Epithelial cell of proximal tubule (primary cell): ENCODE data around the gene ATF3. TPM values are rescaled to one million over a fixed set of nuclear protein-coding genes. Genes with fewer than 3 reads are reported as not detected.

Experiments used
- DNase-seq: peaks from one replicate; pipeline ENCODE4 v3.0.0-alpha.2; 2011; ENCODE audit warnings: low read depth
- H3K4me3 ChIP-seq: 2 replicates; pipeline ENCODE4 v1.5.1; 2011; ENCODE audit warnings: low read depth, mild to moderate bottlenecking, low read length
- total RNA-seq: library from RNA; depleted of rRNA; stranded (reverse); fragments of >200 nt; gene quantifications from 2 replicates; pipeline ENCODE4 v1.2.3, GENCODE V29; 2015
- TF ChIP-seq, protein P1 (sequence below): conservative IDR thresholded peaks from 2 replicates; pipeline ENCODE4 v1.5.1; 2012; ENCODE audit warnings: low read depth, mild to moderate bottlenecking, low read length

Gene ATF3, protein sequence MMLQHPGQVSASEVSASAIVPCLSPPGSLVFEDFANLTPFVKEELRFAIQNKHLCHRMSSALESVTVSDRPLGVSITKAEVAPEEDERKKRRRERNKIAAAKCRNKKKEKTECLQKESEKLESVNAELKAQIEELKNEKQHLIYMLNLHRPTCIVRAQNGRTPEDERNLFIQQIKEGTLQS
- 10.1 and 18.9 TPM in 2 replicates for total RNA-seq

DNA sequence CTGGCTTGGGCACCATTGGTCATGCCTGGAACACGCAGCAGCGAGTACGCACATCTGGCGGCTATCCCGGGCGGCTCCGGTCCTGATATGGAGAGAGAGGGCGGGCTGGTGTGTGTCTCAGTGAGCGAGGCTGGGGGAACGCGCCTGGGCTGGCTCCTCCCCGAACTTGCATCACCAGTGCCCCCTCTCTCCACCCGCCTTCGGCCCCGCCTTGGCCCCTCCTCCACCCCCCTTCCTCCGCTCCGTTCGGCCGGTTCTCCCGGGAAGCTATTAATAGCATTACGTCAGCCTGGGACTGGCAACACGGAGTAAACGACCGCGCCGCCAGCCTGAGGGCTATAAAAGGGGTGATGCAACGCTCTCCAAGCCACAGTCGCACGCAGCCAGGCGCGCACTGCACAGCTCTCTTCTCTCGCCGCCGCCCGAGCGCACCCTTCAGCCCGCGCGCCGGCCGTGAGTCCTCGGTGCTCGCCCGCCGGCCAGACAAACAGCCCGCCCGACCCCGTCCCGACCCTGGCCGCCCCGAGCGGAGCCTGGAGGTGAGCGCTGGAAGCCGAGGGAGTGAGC, at the start of gene ATF3:
Gene ATF3 (plus strand): TSS at position 370 of the 567 bp plus-strand sequence. CDS start 6,261 bp downstream, outside the sequence.
- H3K4me3 ChIP-seq: peak within 1 kb of the TSS; percentile 73
- peak; percentile 87 for DNase-seq
- TF ChIP-seq, protein P1, sequence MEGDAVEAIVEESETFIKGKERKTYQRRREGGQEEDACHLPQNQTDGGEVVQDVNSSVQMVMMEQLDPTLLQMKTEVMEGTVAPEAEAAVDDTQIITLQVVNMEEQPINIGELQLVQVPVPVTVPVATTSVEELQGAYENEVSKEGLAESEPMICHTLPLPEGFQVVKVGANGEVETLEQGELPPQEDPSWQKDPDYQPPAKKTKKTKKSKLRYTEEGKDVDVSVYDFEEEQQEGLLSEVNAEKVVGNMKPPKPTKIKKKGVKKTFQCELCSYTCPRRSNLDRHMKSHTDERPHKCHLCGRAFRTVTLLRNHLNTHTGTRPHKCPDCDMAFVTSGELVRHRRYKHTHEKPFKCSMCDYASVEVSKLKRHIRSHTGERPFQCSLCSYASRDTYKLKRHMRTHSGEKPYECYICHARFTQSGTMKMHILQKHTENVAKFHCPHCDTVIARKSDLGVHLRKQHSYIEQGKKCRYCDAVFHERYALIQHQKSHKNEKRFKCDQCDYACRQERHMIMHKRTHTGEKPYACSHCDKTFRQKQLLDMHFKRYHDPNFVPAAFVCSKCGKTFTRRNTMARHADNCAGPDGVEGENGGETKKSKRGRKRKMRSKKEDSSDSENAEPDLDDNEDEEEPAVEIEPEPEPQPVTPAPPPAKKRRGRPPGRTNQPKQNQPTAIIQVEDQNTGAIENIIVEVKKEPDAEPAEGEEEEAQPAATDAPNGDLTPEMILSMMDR: no peak

DNA sequence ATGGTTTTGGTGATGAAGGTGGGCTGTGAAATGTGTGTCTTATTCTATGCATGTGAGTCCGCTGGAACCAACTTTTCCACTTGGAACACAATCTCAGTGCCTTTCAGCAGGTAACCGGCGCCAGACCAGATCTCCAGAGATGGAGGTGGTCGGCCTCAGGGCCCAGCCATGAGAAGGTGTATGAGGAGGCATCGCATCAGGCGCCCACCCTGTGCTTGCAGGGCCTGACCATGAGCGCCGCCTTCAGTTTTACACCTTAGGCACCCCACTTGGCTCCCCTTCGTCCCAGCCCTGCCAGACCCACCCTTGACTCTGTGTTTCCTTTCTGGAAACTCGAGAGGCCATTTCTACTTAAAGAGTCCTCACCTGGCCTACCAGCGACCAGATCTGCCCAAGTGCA, 48.6 kb upstream of the ATF3 start:
- TF ChIP-seq, protein P1: no peak
- H3K4me3 ChIP-seq: no peak overlapping the region
- no peak for DNase-seq

DNA sequence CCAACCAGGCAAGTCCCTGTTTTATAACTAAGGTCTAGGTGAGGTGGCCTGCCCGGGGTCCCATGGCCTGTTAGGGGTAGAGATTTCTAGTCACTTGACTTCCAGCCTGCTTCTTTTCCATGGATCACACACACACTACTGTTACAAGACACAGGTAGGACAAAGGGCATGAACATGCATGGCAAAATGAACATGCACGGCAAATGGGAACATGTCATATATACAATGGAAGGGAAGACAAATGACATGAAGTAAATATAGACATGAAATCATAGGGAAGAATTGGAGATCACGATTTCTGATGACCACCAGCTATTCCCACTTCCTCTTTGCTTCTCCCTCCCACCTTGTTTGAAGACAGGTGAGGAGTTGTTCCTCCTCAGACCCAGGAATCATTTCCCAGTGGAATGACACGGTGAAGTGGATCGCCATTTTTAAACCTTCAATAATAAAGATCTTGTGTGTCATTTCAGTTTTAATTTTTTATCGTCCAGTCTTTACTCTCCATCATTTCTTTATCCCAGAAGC, 47.6 kb upstream of the ATF3 start:
- TF ChIP-seq, protein P1: no peak
- DNase-seq: no peak
- no peak overlapping the region for H3K4me3 ChIP-seq

DNA sequence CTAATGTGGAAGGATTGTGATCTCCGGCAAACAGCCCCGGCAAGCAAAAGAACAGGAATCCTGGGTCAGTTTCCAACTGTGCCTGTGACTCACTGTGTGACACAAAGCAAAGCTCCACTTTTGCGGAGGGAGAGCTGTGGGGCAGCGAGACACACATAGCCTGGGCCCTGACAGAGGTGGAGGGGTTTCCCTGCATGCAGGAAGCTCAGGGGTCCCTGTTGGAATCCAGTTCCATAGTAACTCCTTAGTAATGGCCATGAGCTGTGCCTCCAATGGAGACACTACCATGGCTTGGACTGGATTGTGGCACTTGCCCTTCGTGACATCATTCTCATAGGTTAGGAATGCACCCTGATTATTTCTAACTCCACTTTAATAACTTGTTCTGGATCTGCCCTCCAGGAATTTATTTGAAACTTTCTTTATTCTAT, 47.0 kb upstream of the ATF3 start:
- TF ChIP-seq, protein P1: no peak
- no peak for DNase-seq
- no peak overlapping the region for H3K4me3 ChIP-seq

DNA sequence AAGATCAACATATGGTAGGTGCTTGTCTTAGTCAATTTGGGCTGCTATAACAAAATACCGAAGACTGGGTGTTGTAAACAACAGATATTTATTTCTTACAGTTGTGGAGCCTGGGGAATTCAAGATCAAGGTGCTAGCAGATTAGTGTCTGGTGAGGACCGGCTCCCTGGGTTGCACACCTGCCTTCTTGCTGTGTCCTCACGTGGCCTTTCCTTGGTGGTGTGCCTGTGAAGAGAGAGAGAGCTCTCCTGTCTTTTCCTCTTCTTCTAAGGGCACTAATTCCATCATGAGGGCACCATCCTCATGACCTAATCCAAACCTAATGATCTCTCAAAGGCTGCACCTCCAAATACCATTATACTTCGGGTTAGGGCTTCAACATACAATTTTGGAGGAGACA, 45.8 kb upstream of the ATF3 start:
- TF ChIP-seq, protein P1: no peak
- no peak for DNase-seq
- H3K4me3 ChIP-seq: no peak overlapping the region

DNA sequence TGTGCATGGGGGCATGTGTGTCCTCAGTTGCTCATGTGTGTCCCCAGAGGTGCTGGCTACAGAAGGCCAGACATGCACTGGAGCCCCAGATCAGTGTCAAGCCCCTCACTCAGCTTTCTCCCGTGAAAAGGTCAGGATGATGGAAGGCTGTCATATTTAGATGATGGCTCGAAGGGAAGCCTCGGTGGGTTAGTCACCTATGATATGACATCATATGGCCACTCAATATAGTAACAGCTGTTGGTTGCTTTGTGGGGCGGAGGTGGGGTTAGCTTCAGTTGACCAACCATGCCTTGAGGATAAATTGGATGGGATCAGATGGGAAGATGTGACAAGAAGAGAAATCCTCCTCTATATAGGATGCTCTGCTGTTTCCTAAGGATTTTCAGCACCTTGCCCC, 43.5 kb upstream of the ATF3 start:
- no peak for DNase-seq

More for the DNA sequence above, 43.5 kb upstream of the ATF3 start:
- H3K4me3 ChIP-seq: no peak overlapping the region
- TF ChIP-seq, protein P1: no peak
